Activated CD4-positive, alpha-beta T cell treated with anti-CD3 and anti-CD28 coated beads, Interleukin-2, amount 50 U/mL, for 24 hours (primary cell): ENCODE measurements around the gene TIMM17A.

Experiments used
- DNase-seq, 2 donors: peaks; one replicate each; pipeline ENCODE4 v3.0.0-alpha.2; 2020; ENCODE audit warnings: low read depth in 1 of 2, low spot score in 1 of 2

Gene TIMM17A

DNA sequence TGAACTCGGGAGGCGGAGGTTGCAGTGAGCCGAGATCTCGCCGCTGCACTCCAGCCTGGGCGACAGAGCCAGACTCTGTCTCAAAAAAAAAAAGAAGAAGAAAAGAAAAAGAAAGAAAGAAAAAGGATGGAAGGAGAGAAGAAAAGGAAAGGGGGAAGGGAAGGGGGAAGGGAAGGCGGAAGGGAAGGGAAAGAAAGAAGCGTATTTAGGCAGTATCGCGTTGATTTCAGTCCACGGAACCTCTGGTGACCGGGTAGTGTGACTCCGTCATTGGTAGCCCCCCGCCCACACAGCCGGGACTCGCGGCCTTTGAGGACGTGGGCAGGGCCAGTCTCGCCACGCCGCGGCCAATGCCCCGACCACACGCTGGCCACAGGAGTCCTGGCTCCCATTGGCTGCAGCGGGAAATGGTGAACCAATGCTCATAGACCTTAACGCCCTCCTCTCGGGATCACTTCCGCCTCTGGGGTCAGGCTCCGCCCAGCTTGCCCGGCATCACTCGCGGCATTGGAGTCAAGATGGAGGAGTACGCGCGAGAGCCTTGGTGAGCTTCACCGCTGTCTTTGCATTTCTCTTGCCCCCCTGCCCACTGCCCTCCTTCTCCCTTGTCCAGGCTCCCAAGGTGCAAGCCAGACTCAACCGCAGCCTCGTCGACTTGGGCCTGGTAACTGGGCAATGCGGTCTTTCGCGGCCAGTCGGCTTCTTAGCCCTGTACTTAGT, at the start of gene TIMM17A:
TSS of gene TIMM17A (plus strand) at position 495 of the 720 bp plus-strand sequence. CDS start at position 519, 24 bp downstream.
- DNase-seq, result peak; percentile 85 to 92

DNA sequence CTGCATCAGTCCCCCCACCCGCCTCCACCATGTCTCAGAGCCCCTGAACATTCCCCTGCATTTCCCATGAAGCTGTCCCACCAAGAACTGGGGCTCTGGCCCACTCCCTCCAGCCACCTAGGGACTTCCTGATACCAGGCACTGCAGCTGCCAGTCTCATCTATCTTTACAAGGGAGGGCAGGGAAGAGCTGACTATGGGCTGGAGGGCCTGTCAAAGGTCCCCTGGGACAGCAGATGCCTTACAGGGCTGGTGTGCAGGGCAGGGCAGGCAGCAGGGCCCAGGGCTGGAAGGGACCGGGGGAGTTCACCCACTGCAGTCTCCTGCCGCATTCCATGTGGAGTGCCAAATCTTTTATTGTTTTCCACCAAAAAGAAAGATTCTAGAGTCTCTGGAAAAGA, 49.0 kb upstream of the TIMM17A start:
- DNase-seq, result no peak

DNA sequence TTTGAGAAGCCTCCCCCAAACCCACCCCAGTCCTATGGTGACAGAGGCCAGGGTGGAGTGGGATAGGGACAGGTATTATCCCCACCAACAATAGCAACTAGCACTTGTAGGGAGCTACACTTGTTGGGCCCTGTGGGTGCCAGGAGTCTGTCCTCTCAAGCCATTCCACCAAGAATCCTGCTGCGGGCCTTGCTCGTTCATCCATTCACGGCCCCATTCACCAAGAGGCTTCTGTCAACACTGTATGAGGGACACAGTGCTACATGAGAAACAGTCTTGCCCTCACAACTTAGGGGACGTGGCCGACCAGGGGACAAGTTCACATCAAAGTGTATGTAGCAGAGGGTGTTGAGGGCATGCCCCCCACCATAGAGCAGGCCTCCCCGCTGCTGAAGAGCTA, 47.7 kb upstream of the TIMM17A start:
- DNase-seq, result no peak

DNA sequence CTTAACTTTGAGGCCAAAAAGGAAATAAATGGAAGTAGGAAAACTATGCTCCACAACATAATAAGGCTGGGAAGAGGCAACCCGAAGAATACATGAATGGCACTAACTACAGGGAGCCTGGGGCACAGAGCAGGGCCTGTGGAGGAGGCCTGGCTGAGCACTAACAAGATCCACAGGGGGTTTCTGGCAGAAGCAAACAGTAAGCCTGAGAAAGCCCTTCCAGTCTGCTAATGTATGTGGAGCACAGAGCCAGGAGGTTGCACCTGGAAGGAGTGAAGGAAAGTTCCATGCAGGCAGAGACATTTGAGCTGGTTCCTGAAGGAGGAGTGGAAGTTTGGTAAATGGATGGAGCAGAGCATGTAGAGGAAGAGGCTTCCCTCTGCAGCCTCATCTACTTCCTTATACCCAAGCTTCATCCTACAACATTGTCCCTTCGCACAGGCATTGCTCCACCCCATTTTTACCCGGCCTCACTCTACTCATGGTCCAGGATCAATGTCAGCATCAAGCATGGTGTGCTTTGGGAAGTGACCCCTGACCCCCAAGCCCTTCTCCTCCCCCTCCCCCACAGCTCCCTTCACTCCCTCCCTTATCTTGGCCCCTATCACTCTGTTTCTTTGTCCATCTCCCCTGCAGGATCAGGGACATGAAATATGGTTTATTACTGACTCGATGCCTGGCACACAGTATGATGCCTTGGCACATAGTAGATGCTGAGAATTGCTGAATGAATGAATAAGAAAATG, 43.3 kb upstream of the TIMM17A start:
- no peak for DNase-seq

DNA sequence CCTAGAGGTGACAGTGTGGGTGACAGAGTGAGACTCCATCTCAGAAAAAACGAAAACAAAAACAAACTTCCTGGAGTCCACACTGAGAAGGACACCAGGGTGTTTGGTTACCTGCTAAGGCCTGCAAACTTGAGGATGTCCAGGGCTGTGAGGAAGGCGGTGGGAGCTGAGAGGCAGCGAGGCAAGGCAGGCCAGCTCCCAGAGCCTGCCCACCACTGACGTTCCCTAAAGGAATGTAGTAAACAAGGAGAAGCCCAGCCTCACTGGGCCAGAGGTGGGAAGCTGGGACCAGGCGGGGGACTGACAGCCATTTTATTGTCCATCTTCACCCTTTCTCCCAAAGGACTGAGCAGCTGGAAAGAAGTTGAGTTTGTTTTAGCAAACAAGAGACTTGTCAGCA, 42.5 kb upstream of the TIMM17A start:
- no peak for DNase-seq

DNA sequence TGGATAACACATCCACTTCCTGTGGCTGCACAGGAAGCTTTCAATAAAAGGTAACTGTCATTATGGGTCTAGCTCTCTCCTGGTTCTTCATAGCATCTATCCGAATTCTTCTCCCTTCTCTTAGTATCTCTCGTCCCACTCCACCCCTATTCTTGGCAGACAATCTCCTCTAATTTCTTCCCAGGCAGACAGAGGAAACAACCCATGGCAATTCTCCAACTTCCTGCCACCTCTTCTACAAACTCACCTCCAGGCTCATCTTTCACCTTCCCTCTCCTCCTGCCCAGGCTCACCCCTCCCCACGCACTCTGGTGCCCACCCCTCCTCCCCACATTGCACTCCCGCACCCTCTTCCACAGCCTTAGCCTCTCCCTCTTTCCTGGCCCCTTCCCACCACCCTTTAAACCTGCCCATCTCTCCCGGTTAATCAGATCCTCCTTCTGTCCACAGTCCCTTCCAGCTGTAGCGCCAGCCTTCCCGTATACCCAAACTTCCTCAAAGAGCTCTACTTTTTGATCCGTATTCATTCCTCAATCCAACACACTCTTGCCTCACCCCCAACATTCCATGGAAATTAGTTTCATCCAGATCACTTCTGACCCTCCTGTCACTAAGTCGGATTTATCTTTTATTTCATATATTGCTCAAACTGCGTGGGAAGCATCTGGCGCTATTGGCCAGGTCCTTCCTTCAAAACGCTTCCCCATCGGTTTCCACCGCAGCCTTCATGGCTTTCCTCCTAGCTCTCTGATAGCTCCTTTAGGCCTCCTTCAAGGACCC, 40.7 kb upstream of the TIMM17A start:
- no peak for DNase-seq

DNA sequence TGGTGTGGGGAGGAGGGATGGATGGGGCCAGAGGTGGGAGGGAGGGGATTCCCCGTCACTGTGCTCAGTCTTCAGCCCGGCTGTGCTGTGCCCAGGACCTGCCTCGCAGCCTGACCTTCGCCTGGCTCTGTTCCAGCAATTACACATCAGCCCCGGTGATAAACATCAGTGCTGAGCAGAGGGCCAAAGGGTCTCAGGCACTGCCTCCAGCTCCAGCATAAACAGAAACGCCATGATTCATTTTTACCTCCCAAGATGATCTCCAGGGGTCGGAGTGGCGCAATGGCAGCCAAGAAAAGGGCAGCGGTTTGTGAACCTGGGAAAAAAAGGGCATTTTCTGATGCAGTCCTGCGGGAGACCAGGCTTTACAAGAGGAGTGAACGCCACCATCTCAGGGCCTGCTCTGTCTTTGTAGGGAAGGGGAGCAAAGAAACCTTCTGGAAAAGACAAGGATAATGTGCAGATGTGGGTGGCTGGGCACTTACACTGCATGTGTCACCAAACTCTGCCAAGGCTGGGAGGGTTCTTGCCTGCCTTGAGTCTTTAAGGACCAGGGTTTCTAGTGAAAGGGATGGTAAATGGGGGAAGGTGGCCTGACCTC, 38.6 kb upstream of the TIMM17A start:
- no peak for DNase-seq

DNA sequence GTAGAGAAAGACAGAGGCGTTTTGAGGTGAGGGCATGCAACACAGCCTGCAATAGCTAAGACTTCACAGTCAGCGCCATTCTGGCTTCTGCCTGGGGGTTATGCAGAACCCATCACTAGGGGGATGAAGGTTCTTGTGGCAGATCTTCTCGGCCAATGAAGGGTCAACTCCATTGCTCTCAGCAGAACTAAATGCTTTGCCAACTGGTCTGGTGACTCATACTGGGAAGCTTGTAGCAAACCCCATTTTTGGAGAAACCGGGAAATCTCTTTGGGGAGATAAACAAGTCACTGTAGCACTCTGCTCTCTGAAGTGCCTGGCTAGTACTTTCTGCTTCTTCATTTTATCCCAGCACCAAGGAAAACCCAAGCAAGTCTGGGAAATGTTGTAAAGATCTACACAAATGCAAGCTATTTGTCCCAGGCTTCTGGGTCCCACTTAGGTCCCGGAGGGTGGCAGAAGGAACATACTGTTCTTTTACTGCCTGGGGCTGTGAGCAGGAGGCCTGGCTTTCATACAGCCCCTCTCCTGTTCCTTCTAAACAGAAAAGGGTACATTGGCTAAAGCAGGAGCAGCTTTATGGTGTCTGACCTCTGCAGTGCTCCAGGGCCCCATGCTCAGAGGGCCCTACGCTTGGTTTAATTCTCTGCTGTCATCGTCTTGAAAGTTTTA, 37.8 kb upstream of the TIMM17A start:
- no peak for DNase-seq

DNA sequence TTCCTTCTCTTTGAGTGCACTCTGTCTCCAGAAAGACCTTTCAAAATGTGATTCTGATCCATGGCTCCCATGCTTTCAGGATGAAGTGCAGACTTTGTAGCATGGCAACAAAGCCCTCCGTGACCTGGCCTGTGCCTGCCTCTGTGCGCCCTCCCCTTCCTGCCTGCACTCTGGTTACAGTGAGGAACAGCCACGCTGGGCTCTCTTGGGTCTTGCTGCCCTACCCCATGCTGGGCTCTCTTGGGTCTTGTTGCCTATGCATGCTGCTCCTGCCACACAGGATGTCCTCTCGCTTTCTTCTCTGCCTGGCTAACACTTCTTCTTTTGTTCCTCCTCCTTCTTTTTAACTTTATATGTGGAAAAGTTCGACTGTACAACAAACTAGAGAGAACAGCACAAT, 37.0 kb upstream of the TIMM17A start:
- DNase-seq, result no peak

DNA sequence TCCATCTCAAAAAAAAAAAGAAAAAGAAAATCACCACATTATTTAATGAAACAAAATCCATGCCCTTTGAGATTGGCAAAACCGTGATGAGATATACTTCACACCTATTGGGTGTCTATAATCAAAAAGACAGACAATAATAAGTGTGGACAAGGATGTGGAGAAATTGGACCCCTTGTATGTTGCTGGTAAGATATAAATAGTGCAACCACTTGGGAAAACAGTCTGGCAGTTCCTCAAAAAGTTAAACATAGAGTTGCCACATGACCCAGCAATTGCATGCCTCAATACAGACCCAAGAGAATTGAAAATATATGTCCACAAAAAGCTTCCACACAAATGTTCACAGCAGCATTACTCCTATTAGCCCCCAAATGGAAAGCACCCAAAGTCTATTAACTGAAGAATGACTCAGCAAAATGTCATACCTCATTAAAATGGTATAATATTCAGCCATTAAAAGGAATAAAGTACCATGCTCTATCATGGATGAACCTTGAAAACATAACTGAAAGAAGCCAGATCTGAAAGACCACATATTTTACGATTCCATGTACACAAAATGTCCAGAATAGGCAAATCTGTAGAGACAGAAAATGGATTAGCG, 33.2 kb upstream of the TIMM17A start:
- DNase-seq, result no peak

DNA sequence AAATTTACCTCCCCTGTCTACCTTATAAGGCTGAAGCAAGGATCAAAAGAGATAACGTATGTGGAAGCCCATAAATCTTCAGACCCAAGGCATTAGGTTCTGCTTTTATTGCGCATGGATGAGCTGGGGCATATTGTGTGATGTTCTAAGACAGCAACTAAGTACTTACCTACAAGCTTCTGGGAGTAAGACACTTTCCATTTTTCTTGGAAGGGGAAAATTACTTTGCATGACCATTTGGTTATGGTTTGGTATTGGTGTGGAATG, 30.1 kb upstream of the TIMM17A start:
- DNase-seq, result no peak

DNA sequence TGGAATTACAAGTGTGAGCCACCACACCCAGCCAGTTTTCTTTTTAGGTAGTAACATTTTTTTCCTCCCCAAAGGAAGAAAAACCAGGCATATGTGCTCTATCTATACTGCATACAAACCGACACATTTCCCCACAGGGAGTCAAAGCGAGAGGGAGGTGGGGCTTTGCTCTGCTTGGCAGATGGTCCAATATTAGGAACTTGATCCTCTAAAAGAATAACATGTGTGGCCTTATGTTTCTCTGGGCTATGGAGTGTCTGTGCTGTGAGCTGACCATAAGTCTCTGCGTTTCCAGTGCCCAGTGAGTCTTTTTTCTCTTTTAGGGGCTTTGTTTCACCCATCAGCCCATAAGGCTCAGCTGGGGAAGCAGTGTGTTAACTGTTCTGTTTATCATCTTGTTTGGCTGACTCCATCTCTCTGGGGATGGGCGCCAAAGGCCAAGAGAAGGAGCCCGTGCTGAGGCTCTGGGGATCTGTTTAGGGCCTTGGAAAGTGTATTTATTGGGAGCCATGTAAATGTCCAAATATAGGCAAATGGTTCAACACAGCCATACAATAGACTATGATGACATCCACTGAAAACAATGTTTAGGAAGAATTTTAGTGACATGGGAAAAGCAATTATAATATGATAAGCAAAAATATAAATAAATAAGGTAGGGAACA, 29.2 kb upstream of the TIMM17A start:
- DNase-seq, result no peak

DNA sequence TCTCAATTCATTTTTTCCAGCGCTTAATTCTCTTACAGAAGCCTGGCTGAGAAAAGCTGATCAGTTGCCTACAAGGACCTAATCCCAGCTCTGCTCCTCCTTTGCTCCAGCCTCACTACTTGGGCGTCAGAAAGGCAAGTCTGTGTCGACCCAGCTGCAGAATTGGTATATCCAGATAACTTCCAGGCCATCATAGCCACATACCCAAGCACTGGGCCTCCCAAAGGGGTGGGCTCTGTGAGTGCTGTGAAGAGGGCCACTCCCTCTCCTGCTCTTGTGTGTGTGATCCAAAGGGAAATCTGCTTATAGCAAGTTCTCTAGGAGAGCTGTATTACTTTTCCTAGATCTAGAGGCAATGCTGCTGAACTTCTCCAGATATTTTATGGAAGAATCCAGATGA, 27.0 kb upstream of the TIMM17A start:
- DNase-seq, result no peak

DNA sequence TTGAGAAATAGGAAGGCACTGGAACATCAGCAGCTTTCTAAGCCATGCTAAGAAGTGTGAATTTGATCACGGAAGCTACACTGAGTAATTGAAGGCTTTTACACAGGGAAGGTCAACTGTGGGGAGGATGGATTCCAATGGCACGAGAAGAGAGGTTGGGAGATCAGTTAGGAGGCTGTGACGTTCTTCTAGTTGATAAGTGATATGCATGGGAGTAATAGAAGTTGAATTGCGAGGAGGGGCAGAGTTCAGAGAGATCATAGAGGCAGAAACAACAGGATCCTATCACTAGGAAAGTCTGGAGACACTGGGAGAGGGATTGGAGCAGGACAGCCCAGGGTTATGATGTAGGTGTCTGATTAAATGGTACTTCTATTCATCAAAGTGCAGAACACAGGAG, 25.2 kb upstream of the TIMM17A start:
- no peak for DNase-seq

DNA sequence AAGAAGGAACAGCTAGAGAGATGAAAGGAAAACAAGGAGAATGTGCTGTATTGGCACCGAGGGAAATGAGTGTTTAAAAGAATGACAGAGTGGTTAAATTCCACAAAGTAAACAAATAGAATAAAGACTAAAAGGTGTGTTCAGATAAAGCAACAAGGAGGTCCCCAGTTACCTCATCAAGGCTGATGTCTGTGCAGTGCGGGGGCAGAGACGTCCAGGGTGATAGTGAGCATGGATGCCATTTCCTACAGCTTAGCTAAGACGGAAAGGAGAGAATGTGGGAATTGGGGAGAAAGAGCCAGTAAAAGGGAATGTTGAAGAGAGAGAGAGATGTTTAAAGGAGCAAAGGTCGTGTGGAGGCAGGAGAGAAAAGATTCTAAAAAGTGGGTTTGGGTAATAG, 24.5 kb upstream of the TIMM17A start:
- no peak for DNase-seq

DNA sequence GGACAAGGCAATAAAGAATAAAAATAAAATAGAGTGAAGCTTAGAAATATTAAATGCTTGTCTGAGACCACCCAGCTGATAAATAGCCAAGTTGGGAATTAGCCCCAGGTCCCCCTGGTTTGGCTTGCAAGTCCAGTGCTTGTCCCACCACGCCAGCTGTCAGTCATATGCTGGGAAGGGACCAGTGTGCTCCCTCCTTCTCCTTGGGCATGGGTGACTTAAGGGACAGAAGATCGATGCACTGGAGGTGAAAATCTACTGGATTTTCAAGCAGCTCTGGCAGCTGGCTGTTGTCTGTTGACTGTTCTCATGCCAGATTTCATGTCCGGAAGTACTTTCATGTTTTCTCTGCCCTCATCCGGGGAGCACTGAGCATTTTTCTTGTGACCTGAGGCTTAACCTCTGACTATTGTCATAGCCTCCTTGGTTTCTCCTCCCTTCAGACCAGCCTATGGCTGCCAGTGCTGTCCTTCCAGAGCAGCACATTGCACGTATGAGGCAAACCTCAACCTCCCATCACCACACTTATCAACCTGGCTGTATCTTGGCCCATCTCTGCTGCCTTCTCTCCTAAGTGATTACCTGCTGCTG, 21.4 kb upstream of the TIMM17A start:
- DNase-seq, result no peak

DNA sequence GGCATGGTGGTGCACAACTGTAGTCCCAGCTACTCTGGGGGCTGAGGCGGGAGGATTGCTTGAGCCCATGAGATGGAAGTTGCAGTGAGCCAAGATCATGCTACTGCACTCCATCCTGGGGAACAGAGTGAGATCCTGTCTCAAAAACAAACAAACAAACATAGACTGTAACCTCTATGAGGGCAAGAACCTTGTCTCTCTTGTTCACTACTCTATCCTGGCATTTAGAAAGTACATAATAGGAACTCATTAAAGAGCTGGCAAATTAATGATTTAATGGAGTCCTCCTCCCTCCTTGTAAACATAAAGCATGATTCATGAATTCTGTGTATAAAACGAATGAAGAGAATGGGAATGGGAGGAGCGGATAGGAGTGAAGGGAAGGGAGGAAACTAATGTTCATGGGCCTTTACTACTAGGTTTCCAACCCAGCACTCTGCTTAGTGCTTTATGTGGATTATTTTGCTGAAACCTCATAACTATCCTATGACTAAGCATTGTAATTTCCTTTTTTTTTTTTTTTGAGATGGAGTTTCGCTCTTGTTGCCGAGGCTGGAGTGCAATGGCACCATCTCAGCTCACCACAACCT, 17.6 kb upstream of the TIMM17A start:
- DNase-seq, result no peak

DNA sequence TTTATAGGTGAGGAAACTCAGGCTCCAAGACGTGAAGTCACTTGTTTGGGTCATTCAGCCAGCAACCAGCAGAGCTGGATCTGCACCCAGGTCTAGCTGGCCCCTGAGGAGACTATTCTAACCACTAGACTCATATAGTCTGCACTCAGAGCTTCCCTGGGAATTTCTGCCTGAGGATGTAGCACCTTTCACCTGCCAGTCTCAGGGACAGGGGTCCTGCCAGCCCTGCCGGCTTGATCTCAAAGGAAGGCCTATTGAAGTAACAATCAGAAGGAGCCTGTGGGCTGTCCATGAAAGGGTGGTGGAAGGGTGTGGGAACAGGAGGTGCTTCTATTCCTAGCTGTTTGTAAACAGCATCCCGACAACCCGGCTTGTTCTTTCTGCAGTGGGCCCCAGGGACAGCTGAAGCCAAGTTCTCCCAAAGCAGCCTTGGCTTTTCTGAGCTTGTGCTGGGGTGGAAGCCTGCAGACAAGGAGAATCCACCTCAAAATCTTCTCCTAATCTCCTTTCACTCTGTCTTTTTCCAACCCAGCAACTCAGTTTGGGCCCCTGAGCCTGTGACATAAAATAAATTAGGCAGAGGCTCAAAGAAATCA, 16.8 kb upstream of the TIMM17A start:
- DNase-seq, result no peak

DNA sequence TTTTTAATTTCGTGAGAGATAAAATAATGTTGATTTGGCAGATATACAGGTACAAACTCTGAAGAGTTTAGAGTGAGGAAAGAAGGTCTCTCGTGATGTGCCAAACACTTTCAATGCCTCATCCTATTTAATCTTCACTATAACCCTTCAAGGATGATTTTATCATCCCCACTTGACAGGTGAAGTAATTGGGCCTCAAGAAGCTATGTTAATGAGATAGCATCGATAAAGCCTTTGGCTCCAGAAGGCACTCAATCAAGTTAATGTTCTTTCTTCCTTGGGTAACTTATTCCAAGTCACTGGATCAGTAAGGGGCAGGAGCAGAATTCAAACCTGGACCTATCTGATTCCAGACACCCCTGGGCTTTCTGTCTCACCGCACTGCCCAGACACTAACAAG, 16.2 kb upstream of the TIMM17A start:
- DNase-seq, result no peak
